ENCODE data around the gene COX7C.

Gene COX7C, protein sequence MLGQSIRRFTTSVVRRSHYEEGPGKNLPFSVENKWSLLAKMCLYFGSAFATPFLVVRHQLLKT

GRCh38 chr5:86617756-86618576, at the start of gene COX7C:
Gene COX7C, plus strand, starts transcription at chr5:86617941. Its CDS starts 115 bp downstream, at chr5:86618056.
- no peak for TF ChIP-seq ZFX (IDR thresholded peaks at IDR 0.05; ENCODE audit: borderline replicate concordance)
- TF ChIP-seq, protein P1, sequence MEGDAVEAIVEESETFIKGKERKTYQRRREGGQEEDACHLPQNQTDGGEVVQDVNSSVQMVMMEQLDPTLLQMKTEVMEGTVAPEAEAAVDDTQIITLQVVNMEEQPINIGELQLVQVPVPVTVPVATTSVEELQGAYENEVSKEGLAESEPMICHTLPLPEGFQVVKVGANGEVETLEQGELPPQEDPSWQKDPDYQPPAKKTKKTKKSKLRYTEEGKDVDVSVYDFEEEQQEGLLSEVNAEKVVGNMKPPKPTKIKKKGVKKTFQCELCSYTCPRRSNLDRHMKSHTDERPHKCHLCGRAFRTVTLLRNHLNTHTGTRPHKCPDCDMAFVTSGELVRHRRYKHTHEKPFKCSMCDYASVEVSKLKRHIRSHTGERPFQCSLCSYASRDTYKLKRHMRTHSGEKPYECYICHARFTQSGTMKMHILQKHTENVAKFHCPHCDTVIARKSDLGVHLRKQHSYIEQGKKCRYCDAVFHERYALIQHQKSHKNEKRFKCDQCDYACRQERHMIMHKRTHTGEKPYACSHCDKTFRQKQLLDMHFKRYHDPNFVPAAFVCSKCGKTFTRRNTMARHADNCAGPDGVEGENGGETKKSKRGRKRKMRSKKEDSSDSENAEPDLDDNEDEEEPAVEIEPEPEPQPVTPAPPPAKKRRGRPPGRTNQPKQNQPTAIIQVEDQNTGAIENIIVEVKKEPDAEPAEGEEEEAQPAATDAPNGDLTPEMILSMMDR (IDR thresholded peaks at IDR 0.05), result no peak
- peak within 1 kb of the TSS; percentile 90 for H3K27ac ChIP-seq

DNA sequence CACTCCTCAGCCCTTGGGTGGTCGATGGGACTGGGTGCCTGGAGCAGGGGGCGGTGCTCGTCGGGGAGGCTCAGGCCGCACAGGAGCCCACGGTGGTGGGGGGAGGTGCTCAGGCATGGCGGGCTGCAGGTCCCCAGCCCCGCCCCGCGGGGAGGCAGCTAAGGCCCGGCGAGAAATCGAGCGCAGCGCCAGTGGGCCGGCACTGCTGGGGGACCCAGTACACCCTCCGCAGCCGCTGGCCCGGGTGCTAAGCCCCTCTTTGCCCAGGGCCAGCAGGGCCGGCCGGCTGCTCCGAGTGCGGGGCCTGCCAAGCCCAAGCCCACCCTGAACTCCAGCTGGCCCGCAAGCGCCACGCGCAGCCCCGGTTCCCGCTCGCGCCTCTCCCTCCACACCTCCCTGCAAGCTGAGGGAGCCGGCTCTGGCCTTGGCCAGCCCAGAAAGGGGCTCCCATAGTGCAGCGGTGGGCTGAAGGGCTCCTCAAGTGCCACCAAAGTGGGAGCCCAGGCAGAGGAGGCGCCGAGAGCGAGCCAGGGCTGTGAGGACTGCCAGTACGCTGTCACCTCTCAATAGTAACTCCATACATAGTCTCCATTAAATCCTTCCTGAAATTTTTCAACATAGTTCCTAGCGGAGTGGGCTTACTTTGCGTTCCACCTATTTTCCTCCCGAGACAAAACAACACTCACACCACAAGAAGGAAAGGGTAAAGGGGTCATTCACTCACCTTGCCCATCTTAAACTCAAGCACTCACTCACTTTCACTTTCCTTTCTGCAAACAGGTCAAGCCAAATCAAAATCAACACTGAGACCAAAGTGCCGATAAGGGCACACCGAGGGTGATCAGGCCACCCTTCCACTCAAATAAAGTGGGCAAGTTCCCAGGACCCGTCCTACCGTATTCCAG, 48.0 kb upstream of the COX7C start:
- peak overlapping the region; percentile 93 for H3K27ac ChIP-seq

DNA sequence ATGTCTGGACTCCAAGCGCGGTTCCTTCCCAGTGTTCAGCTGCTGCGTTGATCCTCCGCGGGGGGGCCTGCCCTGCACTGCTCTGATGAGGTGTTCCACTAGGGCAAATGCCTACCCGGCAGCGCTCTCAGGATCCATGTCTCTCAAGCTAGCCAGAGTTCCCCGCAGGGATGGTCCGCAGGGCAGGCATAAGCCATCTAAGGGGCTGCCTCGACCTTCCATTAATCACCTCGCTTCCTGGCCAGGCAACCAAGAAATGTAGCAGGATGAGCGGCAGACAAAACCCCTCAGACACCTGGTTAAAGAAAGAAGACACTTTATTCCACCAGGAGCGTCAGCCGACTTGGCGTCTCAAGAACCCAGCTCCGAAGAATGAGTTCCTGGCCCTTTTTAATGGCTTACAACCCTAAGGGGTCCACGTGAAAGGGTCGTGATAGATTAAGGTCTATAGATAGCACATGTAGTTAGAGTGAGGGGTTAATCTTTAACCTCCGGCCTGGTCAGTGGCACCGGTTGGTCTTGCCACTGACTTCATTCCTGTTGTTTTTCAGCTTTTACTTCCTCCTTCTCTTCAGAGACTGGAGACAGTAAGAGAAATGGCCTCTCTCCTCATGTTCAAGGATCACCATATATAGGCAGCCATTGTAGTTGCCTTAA, 47.2 kb upstream of the COX7C start:
- peak overlapping the region; percentile 93 for H3K27ac ChIP-seq
- TF ChIP-seq, protein P1 (IDR thresholded peaks at IDR 0.05), result no peak; the same call in 1 of the 2 replicates
- TF ChIP-seq ZFX (IDR thresholded peaks at IDR 0.05; ENCODE audit: borderline replicate concordance), result no peak

DNA sequence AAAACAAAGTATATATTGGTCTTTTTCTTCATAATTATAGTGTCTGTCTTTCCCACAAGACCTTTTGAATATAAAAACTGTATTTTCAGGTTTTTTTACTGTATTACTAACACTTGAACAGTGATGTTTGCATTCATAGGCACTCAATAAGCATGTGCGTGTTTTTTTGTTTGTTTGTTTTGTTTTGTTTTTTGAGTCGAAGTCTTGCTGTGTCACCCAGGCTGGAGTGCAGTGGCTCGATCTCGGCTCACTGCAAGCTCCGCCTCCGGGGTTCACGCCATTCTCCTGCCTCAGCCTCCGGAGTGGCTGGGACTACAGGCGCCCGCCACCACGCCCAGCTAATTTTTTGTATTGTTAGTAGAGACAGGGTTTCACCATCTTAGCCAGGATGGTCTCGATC, 46.6 kb upstream of the COX7C start:
- H3K27ac ChIP-seq, result peak overlapping the region; percentile 93

DNA sequence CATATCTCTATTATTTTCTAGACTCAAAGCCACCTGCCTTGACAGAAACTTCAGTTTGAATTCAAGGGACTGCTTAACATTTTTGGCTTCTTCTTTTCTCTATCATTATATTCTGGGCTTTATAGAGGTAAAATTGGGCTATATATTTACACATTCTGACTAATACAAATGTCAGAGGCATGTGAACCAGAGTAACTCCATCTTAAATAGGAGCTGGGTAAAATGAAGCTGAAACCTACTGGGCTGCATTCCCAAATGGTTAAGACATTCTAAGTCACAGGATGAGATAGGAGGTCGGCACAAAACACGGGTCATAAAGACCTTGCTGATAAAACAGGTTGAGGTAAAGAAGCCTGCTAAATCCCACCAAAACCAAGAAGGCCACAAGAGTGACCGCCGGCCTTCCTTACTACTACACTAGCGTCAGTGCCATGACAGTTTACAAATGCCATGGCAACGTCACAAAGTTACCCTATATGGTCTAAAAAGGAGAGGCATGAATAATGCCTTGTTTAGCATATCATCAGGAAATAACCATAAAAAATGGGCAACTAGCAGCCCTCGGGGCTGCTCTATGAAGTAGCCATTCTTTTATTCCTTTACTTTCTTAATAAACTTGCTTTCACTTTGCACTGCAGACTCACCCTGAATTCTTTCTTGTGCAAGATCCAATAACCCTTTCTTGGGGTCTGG, 44.8 kb upstream of the COX7C start:
- TF ChIP-seq ZFX (IDR thresholded peaks at IDR 0.05; ENCODE audit: borderline replicate concordance), result no peak
- TF ChIP-seq, protein P1 (IDR thresholded peaks at IDR 0.05), result no peak
- no peak overlapping the region for H3K27ac ChIP-seq

- no peak overlapping the region for H3K27ac ChIP-seq
- no peak for TF ChIP-seq ZFX (IDR thresholded peaks at IDR 0.05; ENCODE audit: borderline replicate concordance)
- TF ChIP-seq, protein P1 (IDR thresholded peaks at IDR 0.05), result no peak
Observed at GRCh38 chr5:86579502-86579901, 38.2 kb upstream of the COX7C start.

DNA sequence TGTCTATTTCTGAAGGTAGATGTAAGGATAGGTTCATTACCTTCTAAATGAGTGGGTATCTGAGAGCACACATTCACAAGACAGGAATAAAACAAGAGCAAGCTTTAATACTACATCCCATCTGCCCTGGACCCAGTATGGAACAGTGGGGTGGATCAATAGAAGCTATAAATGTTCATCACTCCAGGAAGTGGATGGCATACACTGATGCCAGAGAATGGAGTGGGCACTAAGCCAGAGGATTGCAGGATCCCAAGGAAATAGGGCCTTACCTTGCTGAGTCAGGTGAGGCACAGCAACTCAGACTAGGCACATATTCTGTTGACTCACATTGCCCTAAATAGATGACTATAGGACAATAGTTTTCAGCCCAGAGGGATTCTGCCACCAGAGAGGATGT, 21.3 kb upstream of the COX7C start:
- TF ChIP-seq, protein P1 (IDR thresholded peaks at IDR 0.05), result no peak
- no peak for TF ChIP-seq ZFX (IDR thresholded peaks at IDR 0.05; ENCODE audit: borderline replicate concordance)

More for the DNA sequence above, 21.3 kb upstream of the COX7C start:
- H3K27ac ChIP-seq, result no peak overlapping the region
